Retinal pigment epithelial cell (primary cell): ENCODE measurements around the gene LRRC75A.
"Not testable (repeated sequence)": the region's sequence is repeated elsewhere in the genome, so short reads cannot be mapped to it uniquely, and the experiment has no call there.

ENCODE experiments used
- DNase-seq: peaks from one replicate; pipeline ENCODE4 v3.0.0-alpha.2; 2010; ENCODE audit warnings: low read depth
- H3K4me3 ChIP-seq: 2 replicates; pipeline ENCODE4 v1.5.1; 2011; ENCODE audit warnings: mild to moderate bottlenecking, low read length, control low read depth, moderate library complexity
- TF ChIP-seq, protein P1 (sequence below): conservative IDR thresholded peaks from 2 replicates; pipeline ENCODE4 v1.5.1; 2011; ENCODE audit warnings: low read depth, low read length, control low read depth, inconsistent platforms

LRRC75A gene

DNA sequence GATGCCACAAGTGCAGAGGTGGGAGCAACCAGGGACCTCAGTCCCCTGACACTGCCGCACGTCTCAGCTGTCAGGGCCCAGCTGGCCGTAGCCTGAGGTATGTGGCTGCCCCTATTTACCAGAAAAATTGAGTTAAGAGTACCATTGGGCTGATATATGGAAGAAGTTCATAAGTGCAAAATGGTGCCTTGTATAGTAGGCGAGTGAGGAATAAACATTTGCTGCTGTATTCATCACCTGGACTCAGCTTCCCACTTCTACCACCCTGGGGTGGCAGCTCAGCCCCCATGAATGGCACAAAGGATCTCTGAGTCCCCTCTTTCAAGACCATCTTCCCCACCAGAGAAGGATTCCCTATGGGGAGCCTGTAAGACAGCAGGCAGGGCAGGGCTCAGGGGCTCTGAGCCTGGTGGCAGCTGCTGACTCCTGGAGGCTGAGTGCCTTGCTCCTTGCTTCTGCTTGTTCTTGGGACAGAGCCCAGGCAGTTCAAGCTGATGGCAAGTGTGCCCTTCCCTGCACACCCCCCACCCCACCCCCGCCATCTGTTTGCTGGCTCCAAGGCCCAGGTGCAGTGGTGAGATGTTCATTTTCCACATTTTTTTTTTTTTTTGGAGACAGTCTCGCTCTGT lies 47.6 kb downstream of the LRRC75A start:
- DNase-seq = no peak
- H3K4me3 ChIP-seq = no peak overlapping the region
- TF ChIP-seq, protein P1, sequence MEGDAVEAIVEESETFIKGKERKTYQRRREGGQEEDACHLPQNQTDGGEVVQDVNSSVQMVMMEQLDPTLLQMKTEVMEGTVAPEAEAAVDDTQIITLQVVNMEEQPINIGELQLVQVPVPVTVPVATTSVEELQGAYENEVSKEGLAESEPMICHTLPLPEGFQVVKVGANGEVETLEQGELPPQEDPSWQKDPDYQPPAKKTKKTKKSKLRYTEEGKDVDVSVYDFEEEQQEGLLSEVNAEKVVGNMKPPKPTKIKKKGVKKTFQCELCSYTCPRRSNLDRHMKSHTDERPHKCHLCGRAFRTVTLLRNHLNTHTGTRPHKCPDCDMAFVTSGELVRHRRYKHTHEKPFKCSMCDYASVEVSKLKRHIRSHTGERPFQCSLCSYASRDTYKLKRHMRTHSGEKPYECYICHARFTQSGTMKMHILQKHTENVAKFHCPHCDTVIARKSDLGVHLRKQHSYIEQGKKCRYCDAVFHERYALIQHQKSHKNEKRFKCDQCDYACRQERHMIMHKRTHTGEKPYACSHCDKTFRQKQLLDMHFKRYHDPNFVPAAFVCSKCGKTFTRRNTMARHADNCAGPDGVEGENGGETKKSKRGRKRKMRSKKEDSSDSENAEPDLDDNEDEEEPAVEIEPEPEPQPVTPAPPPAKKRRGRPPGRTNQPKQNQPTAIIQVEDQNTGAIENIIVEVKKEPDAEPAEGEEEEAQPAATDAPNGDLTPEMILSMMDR = no peak

DNA sequence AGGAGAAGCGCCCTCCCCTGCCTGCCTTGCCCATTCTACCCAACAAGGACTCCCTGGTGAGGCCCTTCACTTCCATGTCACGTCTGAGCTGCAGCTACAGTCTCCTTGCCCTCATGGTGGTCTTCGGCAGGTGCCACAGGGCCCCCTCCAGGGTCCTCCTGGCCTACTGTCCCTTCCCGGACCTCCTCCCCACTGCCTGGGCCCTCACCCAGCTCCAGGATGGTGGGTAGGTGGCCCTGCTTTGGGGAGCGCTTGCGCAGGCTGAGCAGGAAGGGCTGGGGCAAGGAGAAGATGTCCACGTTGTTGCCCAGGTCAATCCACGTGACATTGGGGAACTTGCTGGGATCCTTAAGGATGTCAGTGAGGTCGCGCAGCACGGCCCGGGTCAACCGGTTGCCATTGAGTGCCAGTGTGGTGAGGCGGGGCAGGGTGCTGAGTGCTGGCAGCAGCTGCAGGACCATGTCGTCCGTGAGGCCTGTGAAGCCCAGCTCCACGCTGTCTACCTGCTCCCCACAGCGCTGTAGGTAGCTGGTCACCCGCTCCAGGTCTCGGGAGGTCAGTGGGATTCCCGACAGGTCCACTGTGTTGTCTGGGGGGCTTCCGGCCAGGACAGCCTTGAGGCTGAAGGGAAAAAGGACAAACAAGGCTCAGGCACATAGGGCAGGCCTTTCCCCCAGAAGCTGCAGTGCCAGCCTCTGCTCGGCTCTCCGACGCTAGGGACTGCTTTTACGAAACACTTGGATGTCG lies 48.3 kb downstream of the LRRC75A start:
- TF ChIP-seq, protein P1 = no peak
- no peak for DNase-seq
- no peak overlapping the region for H3K4me3 ChIP-seq

DNA sequence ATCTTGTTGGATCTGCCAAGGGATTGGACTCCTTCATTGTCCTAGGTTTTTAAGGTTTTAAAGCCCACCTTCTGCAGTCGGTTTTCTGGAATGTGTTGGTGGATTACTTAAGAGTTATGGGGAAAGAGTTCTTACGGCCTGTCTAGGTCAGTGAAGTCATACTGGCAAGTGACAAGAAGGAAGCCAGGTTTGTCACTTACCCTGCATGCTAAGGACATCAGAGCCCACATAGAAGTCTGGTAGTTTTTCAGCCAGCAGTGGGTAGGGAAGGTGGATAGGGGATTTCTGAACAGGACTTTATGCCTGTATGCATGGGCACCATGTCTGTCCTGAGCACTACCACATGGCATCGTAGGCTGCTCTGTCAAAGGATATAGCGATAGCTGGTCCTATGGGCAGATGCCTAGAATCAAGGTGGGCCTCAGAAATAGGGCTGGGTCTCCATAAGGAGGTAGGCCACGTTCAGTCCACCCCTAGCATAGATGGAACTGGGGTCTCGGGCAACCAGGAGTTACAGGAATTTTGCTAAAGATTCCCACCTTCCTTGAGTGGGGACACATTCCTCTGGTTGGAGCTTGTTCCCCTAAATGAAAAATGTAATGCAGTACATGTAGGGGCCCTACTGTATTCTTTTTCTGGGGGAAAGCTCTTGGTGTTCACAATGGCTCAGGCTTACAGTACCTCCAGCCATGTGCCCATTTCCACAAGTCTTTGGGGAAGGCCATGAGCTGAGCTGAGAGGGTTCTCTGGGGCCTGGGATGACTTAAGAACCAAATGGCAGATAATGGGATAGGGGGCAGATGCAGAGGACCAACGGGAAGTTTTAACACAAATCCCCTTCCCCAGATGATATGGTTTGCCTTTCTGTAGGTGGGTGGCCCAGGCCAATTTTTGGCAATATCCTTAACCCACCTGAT lies 49.1 kb downstream of the LRRC75A start:
- peak overlapping the region; percentile 92 for H3K4me3 ChIP-seq
- TF ChIP-seq, protein P1 = no peak
- DNase-seq = no peak

DNA sequence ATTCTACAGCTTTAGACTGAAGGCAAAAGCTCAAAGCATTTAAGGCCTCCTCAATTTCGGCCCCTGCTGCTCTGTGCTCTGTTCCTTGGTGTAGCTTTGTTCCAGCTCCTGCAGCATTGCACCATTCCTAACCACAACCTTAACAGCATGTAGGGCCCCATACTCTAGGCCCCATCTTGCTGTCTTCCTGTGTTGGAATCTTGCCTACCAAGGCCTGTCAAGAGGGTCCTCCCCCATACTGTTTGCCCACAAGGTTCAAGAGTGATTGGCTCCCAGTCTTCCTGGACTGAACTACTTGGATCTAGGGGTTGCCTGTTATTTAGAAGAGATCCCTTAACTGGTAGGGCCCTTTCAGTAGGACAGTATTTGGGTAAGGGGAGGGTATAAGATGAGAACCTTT lies 49.9 kb downstream of the LRRC75A start:
- DNase-seq = no peak
- TF ChIP-seq, protein P1 = no peak
- peak overlapping the region; percentile 92 for H3K4me3 ChIP-seq

DNA sequence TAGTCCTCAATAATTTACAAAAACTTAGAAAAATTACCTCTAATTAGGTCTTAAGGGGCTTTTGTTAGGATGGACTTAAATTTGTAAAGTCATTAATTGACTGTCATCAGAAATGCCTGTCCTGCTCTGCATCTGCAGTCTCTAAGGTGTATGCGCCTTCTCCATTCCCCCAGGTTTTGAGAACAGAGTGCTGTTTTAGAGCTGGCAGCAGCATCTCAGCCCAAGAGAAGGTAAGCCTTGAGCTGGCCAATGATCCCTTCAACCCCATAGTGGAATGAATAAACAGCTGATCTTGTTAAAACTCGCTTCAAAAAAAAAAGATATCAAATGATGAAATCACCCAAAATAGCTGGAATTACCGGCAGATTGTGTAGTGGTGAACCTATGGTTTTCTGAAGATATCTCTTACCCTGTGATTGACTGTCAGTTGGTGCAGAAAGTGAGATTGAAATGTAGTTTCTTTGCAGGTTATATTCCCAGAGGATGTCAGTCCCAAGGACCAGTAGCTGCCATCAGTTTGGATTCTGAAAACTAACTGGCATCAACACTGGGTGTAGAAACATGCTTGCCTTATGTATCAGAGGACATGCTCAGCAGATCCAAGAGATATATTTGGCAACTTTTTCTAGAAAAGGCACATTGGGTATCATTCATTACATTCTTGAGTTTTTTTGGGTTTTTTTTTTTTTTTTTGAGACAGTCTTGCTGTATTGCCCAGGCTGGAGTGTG lies 50.9 kb downstream of the LRRC75A start:
- DNase-seq = no peak
- H3K4me3 ChIP-seq = peak overlapping the region; percentile 92

DNA sequence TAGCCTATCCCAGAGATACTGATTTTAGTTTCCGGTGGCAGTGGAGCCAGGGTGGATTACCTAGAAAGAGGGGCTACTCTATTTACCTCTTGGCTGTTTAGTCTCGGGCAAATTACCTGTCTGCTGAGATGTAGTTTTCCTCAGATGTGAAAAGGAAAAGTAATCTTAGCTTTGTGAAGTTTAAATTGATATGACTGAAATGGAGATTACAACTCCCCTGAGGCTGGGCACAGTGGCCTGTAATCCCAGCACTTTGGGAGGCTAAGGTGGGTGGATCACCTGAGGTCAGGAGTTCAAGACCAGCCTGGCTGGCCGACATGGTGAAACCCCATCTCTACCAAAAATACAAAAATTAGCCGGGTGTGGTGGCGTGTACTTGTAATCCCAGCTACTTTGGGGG lies 51.6 kb downstream of the LRRC75A start:
- peak overlapping the region; percentile 92 for H3K4me3 ChIP-seq
- not testable (repeated sequence) for DNase-seq

More for the DNA sequence above, 50.9 kb downstream of the LRRC75A start:
- TF ChIP-seq, protein P1 = no peak

DNA sequence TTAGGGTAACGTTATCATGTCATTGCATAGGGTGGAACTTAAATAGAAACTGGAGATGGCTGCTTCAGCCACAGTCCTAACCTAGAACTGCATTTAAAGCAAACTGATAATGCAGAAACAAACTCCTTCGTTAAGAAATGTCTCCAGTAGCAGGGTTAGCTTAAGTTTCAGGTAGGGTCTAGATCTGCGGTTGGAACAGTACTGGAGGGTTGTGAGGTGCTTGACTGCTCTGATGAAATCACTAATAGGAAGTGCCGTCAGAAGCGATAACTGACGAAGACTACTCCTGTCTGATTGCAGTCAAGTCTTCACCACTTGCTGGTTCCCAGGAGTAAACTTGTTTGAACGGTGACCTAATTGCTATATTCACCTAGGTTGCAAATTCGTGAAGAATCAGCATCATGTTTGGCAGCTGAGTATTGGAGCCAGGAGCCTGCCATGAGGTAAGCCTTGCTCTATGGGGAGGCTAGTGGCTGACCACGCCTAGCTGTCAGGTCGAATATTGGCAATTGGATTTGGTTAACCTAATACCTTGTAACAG lies 52.1 kb downstream of the LRRC75A start:
- TF ChIP-seq, protein P1 = no peak
- H3K4me3 ChIP-seq = peak overlapping the region; percentile 92
- no peak for DNase-seq
